GM19372 (cell line): ENCODE data around the gene LGALS4.
"Not testable (repeated sequence)": the region's sequence is repeated elsewhere in the genome, so short reads cannot be mapped to it uniquely, and the experiment has no call there.

ENCODE experiments used
- ATAC-seq: cut with Tn5 transposase; IDR thresholded peaks from one replicate; pipeline ENCODE4 v1.9.1; 2021; ENCODE audit warnings: mild to moderate bottlenecking, low read depth, moderate library complexity; ENCODE audit not compliant: unreplicated experiment

LGALS4 gene

GRCh38 chr19:38800577-38801347 lies 12.0 kb downstream of the LGALS4 start:
- ATAC-seq: no peak

DNA sequence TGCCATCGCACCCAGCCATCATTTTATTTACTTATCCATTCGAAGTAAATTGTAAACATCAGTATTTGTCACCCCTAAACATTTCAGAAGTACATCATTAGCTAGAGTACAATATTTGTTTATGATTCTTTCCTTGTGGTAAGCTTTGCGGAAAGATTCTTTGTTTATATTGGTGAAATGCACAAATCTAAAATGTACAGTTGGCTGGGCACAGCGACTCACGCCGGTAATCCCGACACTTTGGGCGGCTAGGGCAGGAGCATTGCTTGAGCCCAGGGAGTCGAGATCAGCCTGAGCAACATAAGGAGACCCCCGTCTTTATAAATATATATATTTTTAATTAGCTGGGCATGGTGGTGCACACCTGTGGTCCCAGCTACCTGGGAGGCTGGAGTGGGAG lies 13.6 kb downstream of the LGALS4 start:
- ATAC-seq: no peak

DNA sequence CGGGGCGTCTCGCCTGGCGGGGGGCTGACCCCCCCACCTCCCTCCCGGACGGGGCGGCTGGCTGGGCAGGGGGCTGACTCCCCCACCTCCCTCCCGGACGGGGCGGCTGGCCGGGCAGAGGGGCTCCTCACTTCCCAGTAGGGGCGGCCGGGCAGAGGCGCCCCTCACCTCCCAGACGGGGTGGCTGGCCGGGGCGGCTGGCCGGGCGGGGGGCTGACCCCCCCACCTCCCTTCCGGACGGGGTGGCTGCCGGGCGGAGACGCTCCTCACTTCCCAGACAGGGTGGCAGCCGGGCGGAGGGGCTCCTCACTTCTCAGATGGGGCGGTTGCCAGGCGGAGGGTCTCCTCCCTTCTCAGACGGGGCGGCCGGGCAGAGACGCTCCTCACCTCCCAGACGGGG lies 15.0 kb downstream of the LGALS4 start:
- not testable (repeated sequence) for ATAC-seq

GRCh38 chr19:38796154-38796553 lies 16.6 kb downstream of the LGALS4 start:
- ATAC-seq: no peak

GRCh38 chr19:38795549-38795948 lies 17.2 kb downstream of the LGALS4 start:
- ATAC-seq: no peak

DNA sequence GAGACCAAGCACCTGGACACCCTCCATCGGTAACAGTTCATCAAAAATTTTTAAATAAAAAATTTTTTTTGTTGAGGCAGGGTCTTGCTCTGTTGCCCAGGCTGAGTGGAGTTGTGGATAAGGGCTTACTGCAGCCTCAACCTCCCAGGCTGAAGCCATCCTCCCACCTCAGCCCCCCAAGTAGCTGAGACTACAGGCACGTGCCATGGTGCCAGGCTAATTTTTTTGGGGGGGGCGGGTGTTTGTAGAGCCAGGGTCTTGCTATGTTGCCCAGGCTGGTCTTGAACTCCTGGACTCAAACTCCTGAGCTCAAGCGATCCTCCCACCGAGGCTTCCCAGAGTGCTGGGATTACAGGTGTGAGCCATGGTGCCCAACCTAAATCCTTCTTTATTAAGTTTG lies 19.1 kb downstream of the LGALS4 start:
- ATAC-seq: no peak

DNA sequence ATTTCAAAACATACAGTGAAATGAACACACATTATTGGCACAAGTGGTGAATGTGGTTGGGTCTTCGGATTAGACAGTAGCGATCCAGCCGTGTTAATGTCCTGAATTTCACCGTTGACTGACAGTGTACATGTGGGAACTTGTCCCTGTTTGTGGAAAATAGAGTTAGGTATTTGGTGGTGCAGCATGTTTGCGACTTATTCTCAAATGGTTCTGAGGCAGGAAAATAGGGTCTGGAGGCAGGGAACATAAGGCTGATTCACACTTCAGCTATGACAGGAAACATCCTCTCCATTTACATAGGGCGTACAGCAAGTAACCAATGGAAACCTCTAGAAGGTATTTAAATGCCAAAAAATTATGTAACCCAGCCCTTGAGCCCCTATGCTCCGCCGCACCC lies 19.6 kb downstream of the LGALS4 start:
- ATAC-seq: no peak

- no peak for ATAC-seq
Observed at GRCh38 chr19:38792250-38793111, 20.3 kb downstream of the LGALS4 start.

- peak; percentile 79 for ATAC-seq
Observed at GRCh38 chr19:38791451-38792064, 21.2 kb downstream of the LGALS4 start.

DNA sequence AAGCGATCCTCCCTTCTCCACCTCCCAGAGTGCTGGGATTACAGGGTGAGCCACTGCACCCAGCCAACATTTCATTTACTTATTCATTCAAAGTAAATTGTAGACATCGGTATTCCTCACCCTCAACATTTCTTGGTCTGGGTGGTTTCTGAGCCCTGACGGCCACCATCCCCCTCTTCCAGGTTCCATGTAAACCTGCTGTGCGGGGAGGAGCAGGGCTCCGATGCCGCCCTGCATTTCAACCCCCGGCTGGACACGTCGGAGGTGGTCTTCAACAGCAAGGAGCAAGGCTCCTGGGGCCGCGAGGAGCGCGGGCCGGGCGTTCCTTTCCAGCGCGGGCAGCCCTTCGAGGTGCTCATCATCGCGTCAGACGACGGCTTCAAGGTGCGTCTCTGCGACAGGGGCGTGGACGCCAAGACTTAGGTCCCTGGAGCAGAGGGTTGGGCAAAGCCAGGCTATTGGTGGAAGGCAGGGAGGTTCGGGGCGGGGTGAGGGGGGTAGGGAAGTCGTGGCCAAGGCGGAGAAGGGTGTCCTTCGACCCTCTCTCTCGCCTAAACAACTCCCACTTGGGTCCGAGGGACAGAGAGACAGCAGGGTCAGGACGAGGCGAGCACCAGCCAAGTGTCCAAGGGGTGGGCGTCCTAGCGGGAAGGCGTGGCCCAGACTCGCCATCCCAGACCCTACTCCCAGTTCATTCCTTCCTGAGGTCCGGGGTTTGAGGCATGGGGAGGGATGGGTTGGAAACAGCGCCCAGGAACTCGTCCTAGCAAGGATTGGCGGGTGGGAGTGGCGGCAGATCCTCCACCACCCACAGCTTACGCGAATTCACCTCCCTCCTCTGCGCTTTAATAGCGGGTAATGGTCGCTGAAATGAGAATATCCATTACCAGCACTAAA lies 22.0 kb downstream of the LGALS4 start:
- not testable (repeated sequence) for ATAC-seq

- ATAC-seq: no peak
Observed at GRCh38 chr19:38788478-38789243, 24.1 kb downstream of the LGALS4 start, which contains the start of gene LGALS7B. LGALS7B (plus strand) TSS chr19:38789200; CDS start chr19:38789227, 27 bp downstream.

- no peak for ATAC-seq
Observed at GRCh38 chr19:38786572-38787265, 26.0 kb downstream of the LGALS4 start.

GRCh38 chr19:38786061-38786460 lies 26.7 kb downstream of the LGALS4 start:
- ATAC-seq: not testable (repeated sequence)

GRCh38 chr19:38785187-38785699 lies 27.5 kb downstream of the LGALS4 start:
- no peak for ATAC-seq

- ATAC-seq: no peak
Observed at GRCh38 chr19:38784224-38784623, 28.5 kb downstream of the LGALS4 start.

DNA sequence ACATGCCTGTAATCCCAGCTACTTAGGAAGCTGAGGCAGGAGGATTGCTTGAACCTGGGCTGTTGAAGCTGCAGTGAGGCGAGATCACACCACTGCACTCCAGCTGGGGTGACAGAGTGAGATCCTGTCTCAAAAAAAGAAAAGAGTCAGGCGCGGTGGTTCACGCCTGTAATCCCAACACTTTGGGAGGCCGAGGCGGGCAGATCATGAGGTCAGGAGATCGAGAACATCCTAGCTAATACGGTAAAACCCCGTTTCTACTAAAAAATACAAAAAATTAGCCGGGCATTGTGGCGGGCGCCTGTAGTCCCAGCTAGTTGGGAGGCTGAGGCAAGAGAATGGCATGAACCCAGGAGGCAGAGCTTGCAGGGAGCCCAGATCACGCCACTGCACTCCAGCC lies 30.5 kb downstream of the LGALS4 start:
- not testable (repeated sequence) for ATAC-seq

DNA sequence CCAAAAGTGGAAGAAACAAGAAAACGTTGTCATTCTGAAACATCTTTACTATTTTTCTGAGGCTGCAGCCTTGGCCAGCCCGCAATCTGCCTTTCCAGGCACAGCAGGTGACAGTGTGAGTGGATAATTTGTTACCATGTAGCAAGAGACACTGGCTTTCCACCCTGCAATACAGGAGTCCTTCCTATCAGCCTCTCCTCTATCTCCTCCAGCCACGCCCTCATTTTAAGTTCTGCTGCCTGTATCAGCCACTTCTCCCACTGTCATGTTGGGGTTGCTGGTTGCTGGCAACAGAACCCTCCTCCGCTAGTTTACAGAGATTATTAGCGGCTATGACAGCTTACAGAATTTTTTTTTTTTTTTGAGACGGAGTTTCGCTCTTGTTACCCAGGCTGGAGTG lies 31.7 kb downstream of the LGALS4 start:
- no peak for ATAC-seq

DNA sequence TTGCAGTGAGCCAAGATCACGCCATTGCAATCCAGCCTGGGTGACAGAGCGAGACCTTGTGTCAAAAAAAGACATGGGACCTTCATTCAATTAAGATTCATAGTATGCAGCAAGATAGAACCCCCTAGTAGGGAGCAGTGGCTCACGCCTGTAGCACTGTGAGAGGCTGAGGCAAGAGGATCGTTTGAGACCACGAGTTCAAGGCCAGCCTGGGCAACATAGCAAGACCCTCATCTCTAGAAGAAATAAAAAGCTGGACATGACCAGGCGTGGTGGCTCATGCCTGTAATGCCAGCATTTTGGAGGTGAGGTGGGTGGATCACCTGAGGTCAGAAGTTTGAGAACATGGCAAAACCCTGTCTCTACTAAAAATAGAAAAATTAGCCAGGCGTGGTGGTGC lies 32.3 kb downstream of the LGALS4 start:
- no peak for ATAC-seq

- no peak for ATAC-seq
Observed at GRCh38 chr19:38778733-38779132, 34.0 kb downstream of the LGALS4 start.
